Mucosa of gallbladder (tissue), 1 donor: ENCODE data around the gene ZNF792. TPM values are rescaled to one million over a fixed set of nuclear protein-coding genes. Genes with fewer than 3 reads are reported as not detected.
A peak's percentile ranks its signal among the peaks of the same experiment; 100 is the strongest.
"Not testable (repeated sequence)": the region's sequence is repeated elsewhere in the genome, so short reads cannot be mapped to it uniquely, and the experiment has no call there.

Source experiments
- DNase-seq: peaks from one replicate; pipeline ENCODE4 v3.0.0-alpha.2; 2020; ENCODE audit warnings: low spot score
- total RNA-seq: library from RNA; stranded (reverse); gene quantifications from one replicate; pipeline ENCODE4 v1.2.1, GENCODE V29; 2021
- donor health status: DM: no; HTN: no; CAD: no.

The ZNF792 gene
- total RNA-seq, 1 donor from 2014 or later: 8.9 TPM

- DNase-seq: not testable (repeated sequence)
Measured at GRCh38 chr19:34970185-34970780, 6.3 kb upstream of the ZNF792 start.

GRCh38 chr19:34969721-34970120 lies 5.7 kb upstream of the ZNF792 start:
- no peak for DNase-seq

GRCh38 chr19:34967551-34967950 lies 3.5 kb upstream of the ZNF792 start:
- no peak for DNase-seq

GRCh38 chr19:34965505-34965904 lies 1.5 kb upstream of the ZNF792 start:
- DNase-seq: not testable (repeated sequence)

GRCh38 chr19:34964598-34964997 lies 569 bp upstream of the ZNF792 start:
- DNase-seq: no peak

GRCh38 chr19:34962687-34963572 lies 1.1 kb downstream of the ZNF792 start:
- no peak for DNase-seq

GRCh38 chr19:34961775-34962686 lies 2.0 kb downstream of the ZNF792 start:
- peak; percentile 42 for DNase-seq

GRCh38 chr19:34960940-34961679 lies 2.9 kb downstream of the ZNF792 start:
- DNase-seq: no peak

- DNase-seq: no peak
Measured at GRCh38 chr19:34960103-34960805, 3.8 kb downstream of the ZNF792 start.

GRCh38 chr19:34959021-34959420 lies 5.0 kb downstream of the ZNF792 start:
- no peak for DNase-seq

- DNase-seq: no peak
Measured at GRCh38 chr19:34957830-34958751, 5.9 kb downstream of the ZNF792 start.

GRCh38 chr19:34953092-34953491 lies 10.9 kb downstream of the ZNF792 start:
- no peak for DNase-seq

GRCh38 chr19:34943861-34944573 lies 20.0 kb downstream of the ZNF792 start:
- no peak for DNase-seq

- DNase-seq: no peak
Measured at GRCh38 chr19:34938886-34939285, 25.1 kb downstream of the ZNF792 start.

GRCh38 chr19:34936184-34936583 lies 27.8 kb downstream of the ZNF792 start:
- no peak for DNase-seq

- no peak for DNase-seq
Measured at GRCh38 chr19:34932494-34932893, 31.5 kb downstream of the ZNF792 start.

- peak; percentile 92 for DNase-seq
Measured at GRCh38 chr19:34926685-34927375, 37.2 kb downstream of the ZNF792 start, which contains the start of gene ZNF30. ZNF30 (plus strand) TSS chr19:34926903; CDS start chr19:34929948, 3,045 bp downstream.

- DNase-seq: no peak
Measured at GRCh38 chr19:34926361-34926684, 37.7 kb downstream of the ZNF792 start.
